AG04449 (cell line): ENCODE measurements around the gene SDK1.

ENCODE experiments used
- CTCF ChIA-PET: fragments of 350-600 bp; formaldehyde crosslinking; extraction: SDS; loops from one replicate; lab custom pipeline; 2021; ENCODE audit warnings: antibody characterized with exemption; lab: Yijun Ruan, JAX
- POLR2A ChIA-PET: fragments of 400-600, 350-600 bp; formaldehyde crosslinking; extraction: SDS; loops from one replicate; lab custom pipeline; 2020; ENCODE audit warnings: antibody characterized with exemption, inconsistent platforms; lab: Yijun Ruan, JAX
- DNase-seq: peaks from one replicate; pipeline ENCODE4 v3.0.0-alpha.2; 2010; ENCODE audit warnings: low read depth, low spot score
- H3K4me3 ChIP-seq: 2 replicates; pipeline ENCODE4 v1.5.1; 2011; ENCODE audit warnings: low read depth, mild to moderate bottlenecking, control low read depth, low read length
- CTCF ChIP-seq: IDR thresholded peaks from one replicate; pipeline ENCODE4 v1.5.1; 2011; ENCODE audit warnings: mild to moderate bottlenecking, moderate library complexity, low read length, control low read depth, inconsistent platforms; ENCODE audit not compliant: insufficient read depth; ENCODE audit errors: missing control alignments

SDK1 gene

GRCh38 chr7:3537210-3537875 is 236.3 kb downstream of the SDK1 start:
- ChIA-PET CTCF (no interaction called here), POLR2A (no interaction called here)
- no peak for DNase-seq
- TF ChIP-seq CTCF, result no peak
- H3K4me3 ChIP-seq, result no peak overlapping the region

GRCh38 chr7:3538041-3538440 is 237.0 kb downstream of the SDK1 start:
- DNase-seq, result no peak
- no peak for TF ChIP-seq CTCF
- H3K4me3 ChIP-seq, result no peak overlapping the region
- CTCF ChIA-PET, result no interaction called here
- POLR2A ChIA-PET, result no interaction called here

- ChIA-PET POLR2A (no interaction called here), CTCF (no interaction called here)
- TF ChIP-seq CTCF, result no peak
- H3K4me3 ChIP-seq, result no peak overlapping the region
- no peak for DNase-seq
These were observed 239.6 kb downstream of the SDK1 start for GRCh38 chr7:3540456-3541220.

DNA sequence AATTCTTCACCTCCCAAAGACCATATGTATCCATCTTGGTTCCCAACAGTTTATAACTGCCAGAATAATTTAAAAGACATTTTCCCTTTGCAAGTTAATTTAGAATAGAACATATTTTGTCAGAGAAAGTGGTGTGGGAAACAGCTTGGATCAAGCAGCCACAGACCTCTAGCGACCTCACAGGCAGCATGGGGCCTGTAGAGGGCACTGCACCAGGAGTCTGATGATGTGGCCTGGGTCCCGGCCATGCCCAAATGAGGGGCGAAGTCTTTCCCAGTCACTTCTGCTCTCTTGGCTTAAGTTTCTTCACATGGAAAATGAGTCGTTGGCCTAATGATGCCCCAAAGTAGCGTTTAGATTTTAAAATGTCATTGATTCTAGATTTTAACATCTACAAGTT is 243.2 kb downstream of the SDK1 start:
- no peak overlapping the region for H3K4me3 ChIP-seq
- no peak for TF ChIP-seq CTCF
- CTCF ChIA-PET, result no interaction called here
- no peak for DNase-seq
- POLR2A ChIA-PET, result no interaction called here

DNA sequence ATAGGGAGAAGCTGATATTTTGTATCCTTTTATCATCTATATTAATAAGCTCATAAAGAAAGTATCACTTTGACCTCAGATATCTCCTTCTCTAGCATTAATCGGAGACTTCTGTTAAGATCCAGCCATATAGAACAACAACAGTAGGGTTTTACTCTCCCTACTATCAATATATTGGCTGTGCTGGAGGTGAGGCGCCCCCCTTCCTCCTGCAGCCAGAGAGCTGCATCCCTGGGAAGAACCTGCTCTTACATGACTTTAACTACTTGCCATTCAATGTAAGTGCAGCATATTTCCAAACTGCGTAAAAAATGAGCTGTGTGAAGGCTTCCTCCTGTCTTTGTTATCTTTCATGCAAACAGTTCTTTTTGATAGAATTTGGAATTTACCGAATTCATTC is 247.8 kb downstream of the SDK1 start:
- no peak for DNase-seq
- POLR2A ChIA-PET, result no interaction called here
- TF ChIP-seq CTCF, result no peak
- CTCF ChIA-PET, result no interaction called here
- no peak overlapping the region for H3K4me3 ChIP-seq

GRCh38 chr7:3549601-3550000 is 248.5 kb downstream of the SDK1 start:
- DNase-seq, result no peak
- TF ChIP-seq CTCF, result no peak
- ChIA-PET POLR2A (no interaction called here), CTCF (no interaction called here)
- H3K4me3 ChIP-seq, result no peak overlapping the region
